CD4-positive, alpha-beta T cell (primary cell): Measurements from ENCODE around the gene ARL5C. TPM values are rescaled to one million over a fixed set of nuclear protein-coding genes. Genes with fewer than 3 reads are reported as not detected.

ENCODE experiments used
- ATAC-seq: fragments of 200-7000 bp; cut with Tn5 transposase; one replicate; pipeline ENCODE4 v1.10.0; 2022; ENCODE audit warnings: mild to moderate bottlenecking; ENCODE audit not compliant: poor library complexity
- CTCF ChIA-PET: fragments of 350-600 bp; sonication (Branson Sonifier 250); formaldehyde crosslinking; loops from one replicate; lab custom pipeline; 2021; ENCODE audit warnings: antibody characterized with exemption, inconsistent platforms; lab: Charles Lee
- POLR2A ChIA-PET: fragments of 350-600 bp; sonication (Branson Sonifier 250); formaldehyde crosslinking; loops from one replicate; lab custom pipeline; 2021; ENCODE audit warnings: antibody characterized with exemption, inconsistent platforms; lab: Charles Lee
- DNase-seq, 14 experiments: peaks; one replicate each; pipeline ENCODE4 v3.0.0-alpha.2; 2013 to 2020; ENCODE audit warnings: mixed read lengths in 2 of 14
- H3K27ac ChIP-seq, 2 donors: one replicate each; pipeline versions ENCODE4 v1.5.1 to v1.7.0; 2013; ENCODE audit warnings: low read length in 2 of 2, low read depth in 1 of 2, mild to moderate bottlenecking in 1 of 2
- H3K27me3 ChIP-seq, 2 experiments: 1 replicate in 1 of 2; 2 replicates in 1 of 2; pipeline versions ENCODE4 v1.6.1 to v1.7.0; 2013; ENCODE audit warnings: low read length in 2 of 2, control low read depth in 1 of 2, mild to moderate bottlenecking in 1 of 2, moderate library complexity in 1 of 2; ENCODE audit not compliant: insufficient read depth in 2 of 2, control insufficient read depth in 1 of 2
- H3K36me3 ChIP-seq: one replicate; pipeline ENCODE4 v1.6.1; 2013; ENCODE audit warnings: low read length, control low read depth; ENCODE audit not compliant: insufficient read depth
- H3K4me1 ChIP-seq: one replicate; pipeline ENCODE4 v1.6.1; 2013; ENCODE audit warnings: low read length, control low read depth; ENCODE audit not compliant: insufficient read depth
- H3K4me3 ChIP-seq: one replicate; pipeline ENCODE4 v1.5.1; 2013; ENCODE audit warnings: mild to moderate bottlenecking, low read length, moderate library complexity
- H3K9me3 ChIP-seq, 2 experiments: 1 replicate in 1 of 2; 2 replicates in 1 of 2; pipeline versions ENCODE4 v1.6.1 to v1.7.0; 2013; ENCODE audit warnings: low read length in 2 of 2, mild to moderate bottlenecking in 2 of 2, control low read depth in 1 of 2, moderate library complexity in 1 of 2; ENCODE audit not compliant: control insufficient read depth in 1 of 2, insufficient read depth in 1 of 2
- H3K27ac Mint-ChIP-seq: one replicate; pipeline ENCODE4 v1.8.0; 2020; ENCODE audit warnings: mixed read lengths
- H3K27me3 Mint-ChIP-seq: one replicate; pipeline ENCODE4 v1.8.0; 2021; ENCODE audit warnings: mixed read lengths
- H3K36me3 Mint-ChIP-seq: one replicate; pipeline ENCODE4 v1.8.0; 2021; ENCODE audit warnings: low read depth, mixed read lengths
- H3K4me1 Mint-ChIP-seq: one replicate; pipeline ENCODE4 v1.8.0; 2021; ENCODE audit warnings: low read depth, mixed read lengths
- H3K4me3 Mint-ChIP-seq: one replicate; pipeline ENCODE4 v1.8.0; 2020; ENCODE audit warnings: mild to moderate bottlenecking, mixed read lengths
- H3K9me3 Mint-ChIP-seq: one replicate; pipeline ENCODE4 v1.8.0; 2020; ENCODE audit warnings: mixed read lengths
- intact Hi-C, 2 experiments: fragments of 100-400 bp; cut with DNase I in 1 of 2; cut with micrococcal nuclease in 1 of 2; formaldehyde crosslinking; loops; one replicate each; pipeline versions ENCODE4 v1.15.1 to v1.9.0; 2023 to 2025; cut with DNase I, micrococcal nuclease
- total RNA-seq, 174 experiments: library from RNA in 2 of 174; stranded (reverse) in 2 of 174; gene quantifications; one replicate each; pipeline ENCODE4 v1.2.3 and lab custom pipeline; 2021 to 2026
- TF ChIP-seq, protein P1 (sequence below): fragments of 200-600 bp; IDR thresholded peaks from one replicate; pipeline ENCODE4 v1.8.0; 2022; ENCODE audit warnings: antibody characterized with exemption, mild to moderate bottlenecking

The ARL5C gene
- total RNA-seq, 2 experiments from 2014 or later: not detected

- Mint-ChIP-seq H3K4me3 (peak overlapping the region; percentile 86), H3K36me3 (peaks cover 27% of the 10 kb centered on the region), H3K27ac (peak overlapping the region; percentile 74), H3K9me3 (no peaks in the 10 kb centered on the region), H3K4me1 (peaks cover 55% of the 10 kb centered on the region), H3K27me3 (peaks cover 19% of the 10 kb centered on the region)
- no peak for ATAC-seq
- no peaks in the 10 kb centered on the region for H3K36me3 ChIP-seq
- intact Hi-C loops: loop anchor here (2.0 to 10.0 kb wide), 4 partner anchors 54 to 473 kb away; partner anchors contain the start of genes PSMB3 (in 1 of the 2) and RPL23 (in 1 of the 2)
- TF ChIP-seq, protein P1, sequence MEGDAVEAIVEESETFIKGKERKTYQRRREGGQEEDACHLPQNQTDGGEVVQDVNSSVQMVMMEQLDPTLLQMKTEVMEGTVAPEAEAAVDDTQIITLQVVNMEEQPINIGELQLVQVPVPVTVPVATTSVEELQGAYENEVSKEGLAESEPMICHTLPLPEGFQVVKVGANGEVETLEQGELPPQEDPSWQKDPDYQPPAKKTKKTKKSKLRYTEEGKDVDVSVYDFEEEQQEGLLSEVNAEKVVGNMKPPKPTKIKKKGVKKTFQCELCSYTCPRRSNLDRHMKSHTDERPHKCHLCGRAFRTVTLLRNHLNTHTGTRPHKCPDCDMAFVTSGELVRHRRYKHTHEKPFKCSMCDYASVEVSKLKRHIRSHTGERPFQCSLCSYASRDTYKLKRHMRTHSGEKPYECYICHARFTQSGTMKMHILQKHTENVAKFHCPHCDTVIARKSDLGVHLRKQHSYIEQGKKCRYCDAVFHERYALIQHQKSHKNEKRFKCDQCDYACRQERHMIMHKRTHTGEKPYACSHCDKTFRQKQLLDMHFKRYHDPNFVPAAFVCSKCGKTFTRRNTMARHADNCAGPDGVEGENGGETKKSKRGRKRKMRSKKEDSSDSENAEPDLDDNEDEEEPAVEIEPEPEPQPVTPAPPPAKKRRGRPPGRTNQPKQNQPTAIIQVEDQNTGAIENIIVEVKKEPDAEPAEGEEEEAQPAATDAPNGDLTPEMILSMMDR: no peak
- H3K9me3 ChIP-seq: no peaks in the 10 kb centered on the region
- peak overlapping the region; percentile 46 for H3K4me3 ChIP-seq
- ChIA-PET CTCF (interaction anchor here (1.0 to 4.4 kb wide), 3 partner anchors 24 to 279 kb away, joined by 3 to 80 read pairs (median 3); no protein-coding TSS in a partner anchor), POLR2A (interaction anchor here (1.0 to 6.2 kb wide), 9 partner anchors 8 to 281 kb away, joined by 3 to 71 read pairs (median 7); partner anchors contain the start of genes LASP1 and RPL19)
- peaks cover 0 to 5% of the 10 kb centered on the region in 2 experiments for H3K27me3 ChIP-seq
- H3K4me1 ChIP-seq: peaks cover 55% of the 10 kb centered on the region
- no peak overlapping the region for H3K27ac ChIP-seq
- no peak for DNase-seq
These were observed 15.2 kb downstream of the ARL5C start for GRCh38 chr17:39150795-39151149.

- H3K36me3 Mint-ChIP-seq: peaks cover 27% of the 10 kb centered on the region
- POLR2A ChIA-PET: interaction anchor here (1.0 to 6.2 kb wide), 4 partner anchors 50 to 167 kb away, joined by 3 to 71 read pairs (median 36); partner anchors contain the start of gene RPL19
- CTCF ChIA-PET: interaction anchor here (1.1 kb wide), 1 partner anchor 167 kb away, joined by 4 read pairs; no protein-coding TSS in a partner anchor
These were observed 15.8 kb downstream of the ARL5C start for GRCh38 chr17:39150104-39150634.

DNA sequence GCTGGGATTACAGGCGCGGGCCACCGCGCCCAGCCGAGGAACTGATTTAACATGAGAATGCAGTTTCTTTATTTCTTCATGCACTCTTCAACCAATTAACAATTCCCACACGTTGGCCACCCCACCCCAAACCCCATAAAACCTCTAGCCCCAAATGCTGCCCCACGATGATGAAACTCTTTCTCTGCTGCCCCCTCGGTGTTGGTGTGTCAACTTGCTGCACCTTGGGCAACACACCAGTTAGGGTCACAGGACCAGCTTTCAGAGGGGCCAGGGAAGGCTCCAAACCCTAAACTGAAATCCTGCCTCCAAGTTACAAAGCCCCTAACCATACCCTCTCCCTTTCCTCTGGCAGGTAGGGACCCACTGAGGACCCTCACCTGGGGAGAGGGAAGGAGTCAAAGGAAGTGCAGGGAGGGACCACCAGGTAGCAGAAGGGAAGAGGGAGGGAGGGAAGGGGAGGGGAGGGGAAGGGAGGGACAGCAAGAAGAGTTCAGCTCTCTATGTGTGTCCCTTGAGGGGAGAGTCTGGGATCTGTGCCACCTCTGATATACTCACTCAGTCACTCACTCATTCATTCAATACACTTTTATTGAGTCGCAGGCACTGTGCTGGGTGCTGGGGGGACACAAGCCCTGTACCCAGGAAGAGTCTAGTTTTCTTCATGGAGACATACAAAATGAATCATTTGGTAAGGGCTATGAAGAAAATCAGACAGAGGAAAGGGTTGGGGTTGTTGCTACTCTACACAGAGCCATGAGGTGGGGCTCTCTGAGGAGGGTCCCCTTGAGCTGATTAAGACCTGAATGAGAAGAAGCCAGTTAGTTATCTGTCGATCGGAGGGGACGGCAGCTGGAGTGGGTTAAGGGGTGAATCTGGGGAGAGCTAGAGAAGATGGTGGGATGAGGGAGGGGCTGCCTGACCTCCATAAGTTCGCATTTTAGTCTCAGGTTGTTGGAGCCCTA is 18.5 kb downstream of the ARL5C start:
- Histone ChIP-seq H3K27me3 (peaks cover 0 to 5% of the 10 kb centered on the region in 2 experiments), H3K36me3 (no peaks in the 10 kb centered on the region), H3K27ac (no peak overlapping the region), H3K4me3 (no peak overlapping the region), H3K4me1 (peaks cover 37% of the 10 kb centered on the region), H3K9me3 (no peaks in the 10 kb centered on the region)
- ChIA-PET POLR2A (no interaction called here), CTCF (interaction anchor here (0.9 kb wide), 1 partner anchor 163 kb away, joined by 3 read pairs; no protein-coding TSS in a partner anchor)
- Mint-ChIP-seq H3K27me3 (no peaks in the 10 kb centered on the region), H3K4me3 (no peak overlapping the region), H3K9me3 (no peaks in the 10 kb centered on the region), H3K27ac (peak overlapping the region; percentile 31), H3K4me1 (peaks cover 41% of the 10 kb centered on the region), H3K36me3 (peaks cover 7% of the 10 kb centered on the region)
- TF ChIP-seq, protein P1: no peak
- intact Hi-C loops: no loop called here
- ATAC-seq (no peak), DNase-seq (no peak)

More at GRCh38 chr17:39150104-39150634, 15.8 kb downstream of the ARL5C start:
- DNase-seq (peak in 4 of 14 experiments; percentile 12 to 41 (median 28)), ATAC-seq (no peak)
- Mint-ChIP-seq H3K27ac (peak overlapping the region; percentile 74), H3K4me3 (peak overlapping the region; percentile 86), H3K9me3 (no peaks in the 10 kb centered on the region), H3K27me3 (peaks cover 19% of the 10 kb centered on the region), H3K4me1 (peaks cover 55% of the 10 kb centered on the region)
- Histone ChIP-seq H3K4me3 (peak overlapping the region; percentile 46), H3K36me3 (no peaks in the 10 kb centered on the region), H3K27ac (no peak overlapping the region), H3K4me1 (peaks cover 55% of the 10 kb centered on the region), H3K9me3 (no peaks in the 10 kb centered on the region), H3K27me3 (peaks cover 0 to 5% of the 10 kb centered on the region in 2 experiments)
- intact Hi-C loops: loop anchor here (2.0 to 10.0 kb wide), 4 partner anchors 53 to 473 kb away; partner anchors contain the start of genes PSMB3 (in 1 of the 2) and RPL23 (in 1 of the 2)
- TF ChIP-seq, protein P1: no peak
